GM19328 (cell line): Measurements from ENCODE around the gene AKT1.
"Not testable (repeated sequence)": the region's sequence is repeated elsewhere in the genome, so short reads cannot be mapped to it uniquely, and the experiment has no call there.

Source experiments
- ATAC-seq: cut with Tn5 transposase; IDR thresholded peaks from one replicate; pipeline ENCODE4 v1.9.1; 2021; ENCODE audit warnings: mild to moderate bottlenecking, moderate library complexity; ENCODE audit not compliant: unreplicated experiment

Gene AKT1

GRCh38 chr14:104755621-104756020 lies 39.9 kb downstream of the AKT1 start:
- no peak for ATAC-seq

GRCh38 chr14:104754213-104754851 lies 41.2 kb downstream of the AKT1 start:
- no peak for ATAC-seq

- no peak for ATAC-seq
Measured at GRCh38 chr14:104753528-104754212, 41.9 kb downstream of the AKT1 start.

- peak; percentile 85 for ATAC-seq
Measured at GRCh38 chr14:104752735-104753527, 42.6 kb downstream of the AKT1 start, which contains the start of gene SIVA1. SIVA1 (plus strand) TSS chr14:104753147; CDS start chr14:104753202, 55 bp downstream.

- peak; percentile 0 for ATAC-seq
Measured at GRCh38 chr14:104752423-104752734, 43.2 kb downstream of the AKT1 start.

GRCh38 chr14:104751539-104752422 lies 43.8 kb downstream of the AKT1 start:
- no peak for ATAC-seq

- not testable (repeated sequence) for ATAC-seq
Measured at GRCh38 chr14:104750753-104751057, 44.8 kb downstream of the AKT1 start.

- ATAC-seq, result no peak
Measured at GRCh38 chr14:104750056-104750752, 45.3 kb downstream of the AKT1 start.

- ATAC-seq, result no peak
Measured at GRCh38 chr14:104749111-104749649, 46.4 kb downstream of the AKT1 start.

- no peak for ATAC-seq
Measured at GRCh38 chr14:104747876-104748275, 47.7 kb downstream of the AKT1 start.

GRCh38 chr14:104746934-104747481 lies 48.5 kb downstream of the AKT1 start:
- no peak for ATAC-seq

- no peak for ATAC-seq
Measured at GRCh38 chr14:104746071-104746545, 49.4 kb downstream of the AKT1 start.

- ATAC-seq, result no peak
Measured at GRCh38 chr14:104745431-104745830, 50.1 kb downstream of the AKT1 start.

- no peak for ATAC-seq
Measured at GRCh38 chr14:104744484-104744883, 51.1 kb downstream of the AKT1 start.

- ATAC-seq, result no peak
Measured at GRCh38 chr14:104743461-104744380, 51.8 kb downstream of the AKT1 start.

GRCh38 chr14:104742586-104743455 lies 52.7 kb downstream of the AKT1 start:
- no peak for ATAC-seq

GRCh38 chr14:104741803-104742251 lies 53.7 kb downstream of the AKT1 start:
- ATAC-seq, result no peak
